ENCODE results near the gene ZNF556.

ZNF556 gene

GRCh38 chr19:2906631-2907195 is 39.6 kb downstream of the ZNF556 start:
- no peak for DNase-seq

GRCh38 chr19:2912306-2912705 is 45.2 kb downstream of the ZNF556 start:
- no peak for DNase-seq

GRCh38 chr19:2917275-2918184 is 50.4 kb downstream of the ZNF556 start:
- no peak for DNase-seq

- DNase-seq, result peak in 1 of 2 experiments; percentile 12
These were observed 55.9 kb downstream of the ZNF556 start for GRCh38 chr19:2922987-2923386.

- peak in 1 of 2 experiments; percentile 12 for DNase-seq
These were observed 56.4 kb downstream of the ZNF556 start for GRCh38 chr19:2923510-2923909.

- DNase-seq, result no peak
These were observed 59.4 kb downstream of the ZNF556 start for GRCh38 chr19:2926341-2927031.

- no peak for DNase-seq
These were observed 59.9 kb downstream of the ZNF556 start for GRCh38 chr19:2927032-2927430.

All from SHP77 (cell line).